ENCODE data around the gene PHPT1. TPM values are rescaled to one million over a fixed set of nuclear protein-coding genes. Genes with fewer than 3 reads are reported as not detected.
A peak's percentile ranks its signal among the peaks of the same experiment; 100 is the strongest.

Gene PHPT1
- total and polyA plus RNA-seq, 4 donors: 23.2 to 83.1 (median 42.3) TPM

DNA sequence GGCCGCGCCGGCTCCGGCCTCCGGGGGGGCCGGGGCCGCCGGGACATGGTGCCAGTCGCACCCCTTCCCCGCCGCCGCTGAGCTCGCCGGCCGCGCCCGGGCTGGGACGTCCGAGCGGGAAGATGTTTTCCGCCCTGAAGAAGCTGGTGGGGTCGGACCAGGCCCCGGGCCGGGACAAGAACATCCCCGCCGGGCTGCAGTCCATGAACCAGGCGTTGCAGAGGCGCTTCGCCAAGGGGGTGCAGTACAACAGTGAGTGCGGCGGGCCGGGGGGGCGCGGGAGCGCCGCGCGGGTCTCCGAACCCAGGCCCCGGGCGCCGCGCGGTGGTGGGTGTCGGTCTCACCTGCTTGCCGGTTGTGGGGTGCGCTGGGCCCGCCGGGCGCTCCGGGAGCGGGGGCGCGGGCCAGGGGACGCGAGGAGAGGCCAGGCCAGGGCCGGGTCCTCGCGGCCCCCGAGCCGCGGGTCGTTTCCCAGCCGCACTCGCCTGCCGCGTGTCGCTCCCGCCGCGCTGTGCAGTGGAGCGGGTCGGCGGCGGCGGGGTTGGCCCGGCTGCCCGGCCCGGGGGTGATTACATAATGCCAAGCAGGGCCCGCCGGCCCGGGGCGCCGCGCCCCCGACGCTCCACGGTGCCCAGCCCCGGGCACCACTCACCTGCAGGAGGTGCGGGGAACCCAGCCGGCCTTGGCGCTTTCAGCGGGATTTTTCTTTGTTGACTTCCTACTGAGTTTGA is 41.0 kb upstream of the PHPT1 start:
- no peak for TF ChIP-seq ZBTB33 (IDR thresholded peaks at IDR 0.05)
- no peak for TF ChIP-seq RXRA (IDR thresholded peaks at IDR 0.05)
- TF ChIP-seq, protein P1, sequence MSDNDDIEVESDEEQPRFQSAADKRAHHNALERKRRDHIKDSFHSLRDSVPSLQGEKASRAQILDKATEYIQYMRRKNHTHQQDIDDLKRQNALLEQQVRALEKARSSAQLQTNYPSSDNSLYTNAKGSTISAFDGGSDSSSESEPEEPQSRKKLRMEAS (IDR thresholded peaks at IDR 0.05): no peak
- TF ChIP-seq HNF4A (conservative IDR thresholded peaks at IDR 0.05): no peak
- TF ChIP-seq GABPA (IDR thresholded peaks at IDR 0.05 in 1 of 2, conservative IDR thresholded peaks at IDR 0.05 in 1 of 2): no peak
- TF ChIP-seq ATF3 (IDR thresholded peaks at IDR 0.05): no peak
- TF ChIP-seq RAD21 (IDR thresholded peaks at IDR 0.05): no peak
- TF ChIP-seq, protein P2, sequence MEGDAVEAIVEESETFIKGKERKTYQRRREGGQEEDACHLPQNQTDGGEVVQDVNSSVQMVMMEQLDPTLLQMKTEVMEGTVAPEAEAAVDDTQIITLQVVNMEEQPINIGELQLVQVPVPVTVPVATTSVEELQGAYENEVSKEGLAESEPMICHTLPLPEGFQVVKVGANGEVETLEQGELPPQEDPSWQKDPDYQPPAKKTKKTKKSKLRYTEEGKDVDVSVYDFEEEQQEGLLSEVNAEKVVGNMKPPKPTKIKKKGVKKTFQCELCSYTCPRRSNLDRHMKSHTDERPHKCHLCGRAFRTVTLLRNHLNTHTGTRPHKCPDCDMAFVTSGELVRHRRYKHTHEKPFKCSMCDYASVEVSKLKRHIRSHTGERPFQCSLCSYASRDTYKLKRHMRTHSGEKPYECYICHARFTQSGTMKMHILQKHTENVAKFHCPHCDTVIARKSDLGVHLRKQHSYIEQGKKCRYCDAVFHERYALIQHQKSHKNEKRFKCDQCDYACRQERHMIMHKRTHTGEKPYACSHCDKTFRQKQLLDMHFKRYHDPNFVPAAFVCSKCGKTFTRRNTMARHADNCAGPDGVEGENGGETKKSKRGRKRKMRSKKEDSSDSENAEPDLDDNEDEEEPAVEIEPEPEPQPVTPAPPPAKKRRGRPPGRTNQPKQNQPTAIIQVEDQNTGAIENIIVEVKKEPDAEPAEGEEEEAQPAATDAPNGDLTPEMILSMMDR (IDR thresholded peaks at IDR 0.05; ENCODE audit: low read depth, low read length, missing input control): no peak
- TF ChIP-seq JUND (IDR thresholded peaks at IDR 0.05): no peak
- no peak for TF ChIP-seq NR2F2 (IDR thresholded peaks at IDR 0.05)
- TF ChIP-seq EGR1 (IDR thresholded peaks at IDR 0.05; ENCODE audit: low read depth in 2 of 2): no peak
- no peak for TF ChIP-seq HNF4G (IDR thresholded peaks at IDR 0.05)
- no peak for TF ChIP-seq FOXA2 (IDR thresholded peaks at IDR 0.05)
- TF ChIP-seq SP1 (IDR thresholded peaks at IDR 0.05): no peak
- no peak for TF ChIP-seq YY1 (IDR thresholded peaks at IDR 0.05)
- TF ChIP-seq REST (IDR thresholded peaks at IDR 0.05): no peak
- TF ChIP-seq FOXA1 (IDR thresholded peaks at IDR 0.05): no peak
- Histone ChIP-seq H3K4me1 (ENCODE audit: control insufficient read depth in 4 of 4, insufficient read depth in 4 of 4, low read length in 3 of 4) (peaks cover 3 to 29% (median 25%) of the 10 kb centered on the region in 4 donors), H3K9ac (ENCODE audit: low read depth in 1 of 2, low read length in 2 of 2) (peak overlapping the region; percentile 36 to 80), H3K36me3 (ENCODE audit: control insufficient read depth in 4 of 4, insufficient read depth in 3 of 4, low read depth in 1 of 4, low read length in 3 of 4) (peaks cover 0 to 6% (median 1%) of the 10 kb centered on the region in 4 donors), H3K4me3 (ENCODE audit: low read depth in 1 of 3, low read length in 3 of 3) (peak overlapping the region; percentile 72 to 92 (median 74)), H3K27ac (ENCODE audit: low read depth in 1 of 2, low read length in 2 of 2) (peak overlapping the region; percentile 59 to 61), H3K27me3 (ENCODE audit: control insufficient read depth in 4 of 4, insufficient read depth in 4 of 4, low read length in 3 of 4) (no peaks in the 10 kb centered on the region), H3K9me3 (ENCODE audit: control insufficient read depth in 4 of 4, low read length in 3 of 4) (no peaks in the 10 kb centered on the region)
- WGBS: under 1% methylated on average over 93 of the region's 93 CpGs
- no peak for DNase-seq (ENCODE audit: low spot score)
